SH-SY5Y (cell line): Measurements from ENCODE around the gene CRYBG1.

Experiments used
- GATA2 ChIP-seq: IDR thresholded peaks from 2 replicates; pipeline ENCODE4 v1.6.1; 2011; ENCODE audit warnings: mild to moderate bottlenecking, low read depth, low read length
- GATA3 ChIP-seq: IDR thresholded peaks from 2 replicates; pipeline ENCODE4 v1.6.1; 2011; ENCODE audit warnings: low read depth, mild to moderate bottlenecking, low read length, moderate library complexity

Gene CRYBG1

DNA sequence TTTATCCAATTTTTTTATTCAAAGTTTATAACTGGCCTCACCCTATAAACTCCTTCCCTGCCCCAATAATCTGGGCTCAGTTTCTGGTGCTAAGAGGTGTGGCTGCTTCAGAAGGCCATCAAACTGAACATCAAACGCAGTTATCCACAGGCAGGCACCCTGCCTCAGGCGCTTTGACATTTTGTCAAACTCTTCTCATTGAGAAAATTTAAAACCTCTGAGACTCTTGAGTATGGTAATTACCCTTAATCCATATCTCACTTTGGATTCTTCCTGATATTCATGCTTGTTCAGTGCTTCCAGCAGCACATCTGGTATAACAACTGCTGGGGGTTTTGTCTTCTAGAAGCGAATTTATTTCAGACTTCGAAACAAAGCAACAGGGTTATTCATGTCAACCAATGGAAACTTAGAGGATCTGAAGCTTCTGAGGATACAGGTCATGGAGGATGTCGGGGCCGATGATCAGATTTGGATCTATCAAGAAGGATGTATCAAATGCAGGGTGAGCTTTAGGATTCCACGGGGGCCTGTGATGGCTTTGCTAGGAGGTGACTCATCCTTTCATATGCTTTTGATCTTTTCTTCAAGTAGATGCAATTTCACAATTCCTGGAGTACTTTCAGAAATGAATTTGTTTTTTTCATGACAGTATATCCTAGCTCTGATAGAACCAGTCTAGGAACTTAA lies 200.6 kb downstream of the CRYBG1 start:
- TF ChIP-seq GATA2 (no peak), GATA3 (no peak)

DNA sequence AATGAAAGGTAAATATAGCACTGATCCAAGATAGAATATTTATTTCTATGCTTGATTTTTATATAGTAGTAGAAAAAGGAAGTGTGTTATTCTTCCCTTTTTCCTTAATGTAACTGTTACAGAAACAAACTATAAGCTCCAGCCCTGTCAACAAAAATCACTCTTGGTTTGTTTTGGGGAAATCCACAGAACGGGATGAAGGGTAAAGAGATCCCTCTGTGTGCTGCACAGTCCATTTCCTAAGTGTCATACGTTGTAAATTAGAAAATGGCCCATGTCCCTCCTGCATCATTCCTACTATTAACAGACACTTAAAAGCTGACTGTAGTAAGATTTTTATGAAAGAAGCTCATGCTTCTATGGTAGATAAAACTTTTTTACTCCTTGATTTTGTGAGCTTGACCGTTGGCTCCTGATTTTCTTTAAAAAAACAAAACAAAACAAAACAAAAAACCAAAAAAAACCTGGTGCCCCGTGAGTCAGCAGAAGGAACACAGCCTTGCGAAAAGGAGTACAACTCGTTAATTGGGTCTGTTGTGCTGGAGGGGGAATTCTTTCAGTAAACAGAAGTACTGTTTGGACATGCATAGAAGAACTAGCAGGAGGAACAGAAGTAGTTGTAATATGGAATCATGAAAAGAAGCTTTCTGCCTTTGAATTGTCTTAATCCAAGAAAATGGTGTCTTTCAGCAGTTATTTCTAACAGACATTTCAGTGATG lies 201.3 kb downstream of the CRYBG1 start:
- TF ChIP-seq GATA3 (no peak), GATA2 (no peak)

DNA sequence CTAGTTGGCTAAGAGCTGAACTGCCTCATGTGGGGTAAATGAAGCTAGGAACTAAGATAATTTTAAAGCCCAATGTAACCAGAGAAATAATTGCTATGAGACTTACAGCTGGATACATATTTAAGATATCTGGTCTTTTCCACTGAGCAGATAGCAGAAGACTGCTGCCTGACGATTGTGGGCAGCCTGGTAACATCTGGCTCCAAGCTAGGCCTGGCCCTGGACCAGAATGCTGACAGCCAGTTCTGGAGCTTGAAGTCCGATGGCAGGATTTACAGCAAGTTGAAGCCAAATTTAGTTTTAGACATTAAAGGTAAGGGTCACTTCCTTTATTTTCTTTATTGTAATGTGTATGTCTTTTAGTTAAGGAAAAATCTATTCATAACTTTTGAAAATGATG lies 203.1 kb downstream of the CRYBG1 start:
- no peak for TF ChIP-seq GATA3
- TF ChIP-seq GATA2: no peak

DNA sequence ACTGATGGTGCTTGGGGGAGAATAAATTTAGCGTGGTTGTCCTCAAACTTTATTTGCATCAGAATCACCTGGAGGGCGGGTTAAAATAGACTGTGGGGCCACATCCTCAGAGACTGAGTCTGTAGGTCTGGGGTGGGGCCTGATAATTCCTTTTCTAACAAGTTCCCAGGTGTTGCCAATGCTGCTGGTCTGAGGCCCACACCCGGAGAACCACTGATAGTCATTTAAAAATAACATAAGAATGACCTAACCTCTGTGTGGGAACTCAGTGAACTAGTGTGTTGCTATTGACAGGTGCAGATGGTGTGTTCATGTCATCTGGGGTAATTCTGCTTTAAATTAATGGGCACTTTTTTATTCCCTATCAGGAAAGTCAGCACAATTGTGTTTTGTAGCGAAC lies 204.0 kb downstream of the CRYBG1 start:
- TF ChIP-seq GATA2: no peak
- TF ChIP-seq GATA3: no peak

DNA sequence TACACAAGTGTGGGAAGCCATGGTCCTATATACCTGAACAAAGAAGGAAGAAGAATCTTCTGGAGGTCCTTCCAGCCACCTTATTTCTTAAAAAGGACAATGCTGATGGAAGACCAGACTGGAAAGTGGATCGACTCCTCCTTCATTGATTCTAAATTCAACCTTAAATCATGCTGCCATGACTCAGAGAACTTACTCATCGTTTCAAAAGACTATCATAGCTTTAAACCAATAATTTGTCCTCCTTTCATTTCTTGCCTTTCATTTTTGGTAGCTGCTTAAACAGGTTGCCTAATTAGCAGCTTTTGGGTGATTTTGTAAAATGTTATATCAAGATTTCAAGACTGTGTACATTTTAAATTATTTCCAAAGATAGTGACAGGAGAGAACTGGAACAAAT lies 208.0 kb downstream of the CRYBG1 start:
- no peak for TF ChIP-seq GATA3

DNA sequence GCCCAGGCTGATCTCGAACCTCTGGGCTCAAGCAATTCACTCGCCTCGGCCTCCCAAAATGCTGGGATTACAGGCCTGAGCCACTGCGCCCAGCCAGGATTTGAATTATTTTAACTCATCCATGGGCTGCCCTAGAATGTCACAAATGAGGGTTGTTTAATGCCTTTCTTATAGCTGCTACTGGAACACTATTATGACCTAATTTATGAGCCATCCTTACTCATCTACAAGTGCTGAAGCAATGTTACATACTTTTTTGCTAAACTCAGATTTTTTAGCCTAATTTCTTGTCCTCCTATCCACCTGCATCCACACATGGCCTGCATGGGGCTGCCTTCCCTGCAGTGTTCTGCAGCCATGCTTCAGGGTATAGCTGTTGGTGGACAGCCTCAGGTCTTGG lies 208.9 kb downstream of the CRYBG1 start:
- no peak for TF ChIP-seq GATA2
- no peak for TF ChIP-seq GATA3

DNA sequence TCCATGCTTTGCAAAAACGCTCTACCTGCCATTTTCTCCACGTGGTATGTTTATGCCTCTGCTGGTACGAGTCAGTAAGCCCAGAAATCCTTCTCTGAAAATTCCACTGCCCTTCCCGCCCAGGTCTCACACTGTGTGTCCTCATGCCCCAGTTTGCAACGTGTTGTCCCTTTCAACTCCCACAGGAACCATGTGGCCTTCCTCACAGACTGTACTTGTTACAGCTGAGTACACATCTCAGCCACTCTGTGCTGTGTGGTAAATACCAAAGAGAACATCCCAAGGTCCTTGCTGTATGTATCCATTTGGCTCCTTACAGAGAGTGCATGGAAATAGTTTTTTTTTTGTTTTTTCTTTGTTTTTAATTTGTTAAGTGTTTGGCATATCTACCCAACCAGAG lies 211.9 kb downstream of the CRYBG1 start:
- TF ChIP-seq GATA3: no peak
- no peak for TF ChIP-seq GATA2

DNA sequence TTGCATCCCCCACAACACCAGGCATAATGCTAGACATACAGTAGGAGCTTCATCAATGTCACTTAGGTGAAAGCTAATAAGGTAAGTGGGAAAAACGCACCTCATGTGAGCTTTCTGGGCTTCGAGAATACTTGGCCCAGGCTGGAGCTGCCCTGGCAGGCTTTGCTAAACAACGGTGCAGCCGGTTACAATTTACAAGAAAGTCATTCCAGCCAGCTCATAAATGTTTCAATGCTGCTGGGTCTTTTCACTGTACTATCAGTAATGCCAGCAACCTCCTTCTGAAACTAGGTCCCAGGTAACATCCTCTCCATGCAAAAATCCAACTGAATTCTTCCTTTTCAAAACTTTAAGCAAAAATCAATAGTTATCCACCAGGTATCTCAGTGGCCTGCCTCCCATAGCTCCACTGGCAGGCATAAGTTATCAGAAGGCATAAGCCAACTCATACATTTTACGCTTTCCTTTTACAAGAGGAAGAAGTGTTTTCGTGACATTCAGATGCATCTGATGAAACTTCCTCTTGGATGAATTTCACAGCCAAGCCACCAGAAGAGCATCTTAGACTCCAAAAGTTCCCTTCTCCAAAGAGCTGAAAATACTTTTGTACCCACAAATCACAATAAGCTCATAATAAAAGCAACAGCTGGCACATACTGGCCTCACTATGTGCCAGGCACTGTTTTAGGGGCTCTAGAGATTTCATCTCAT lies 212.5 kb downstream of the CRYBG1 start:
- TF ChIP-seq GATA2: no peak
- TF ChIP-seq GATA3: no peak

DNA sequence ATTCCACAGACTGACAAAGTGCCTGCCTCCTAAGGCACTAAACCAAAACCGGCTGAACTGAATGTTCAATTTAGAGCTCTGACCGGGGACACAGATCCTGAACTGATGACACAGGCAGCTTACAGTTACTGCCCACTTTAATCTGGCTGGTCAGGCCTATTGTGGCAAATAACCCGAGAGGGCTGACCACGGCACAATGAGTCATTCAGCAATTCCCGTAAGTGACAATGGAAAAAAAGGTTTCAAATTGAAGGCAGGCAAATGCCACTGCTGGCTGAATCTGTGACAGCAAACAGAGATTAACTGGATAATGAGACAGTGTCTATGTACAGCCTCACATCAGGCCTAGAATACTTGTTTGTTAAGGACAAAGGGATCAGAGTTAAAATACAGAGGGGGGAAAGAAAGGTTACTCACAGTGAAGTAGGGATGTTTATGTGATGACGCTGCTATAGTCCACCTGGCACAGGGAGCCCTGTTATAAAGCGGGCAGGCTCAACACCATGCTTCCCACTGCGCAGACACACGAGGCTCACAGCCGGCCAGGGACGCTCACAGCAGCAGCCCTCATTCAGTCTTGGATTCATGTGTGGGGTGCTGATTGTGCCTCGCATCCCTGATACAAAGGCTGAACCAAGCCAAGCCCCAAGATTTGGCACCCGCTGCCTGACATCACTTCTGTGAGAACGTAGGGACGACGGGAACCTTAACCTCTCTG lies 214.4 kb downstream of the CRYBG1 start:
- no peak for TF ChIP-seq GATA2
- TF ChIP-seq GATA3: no peak

DNA sequence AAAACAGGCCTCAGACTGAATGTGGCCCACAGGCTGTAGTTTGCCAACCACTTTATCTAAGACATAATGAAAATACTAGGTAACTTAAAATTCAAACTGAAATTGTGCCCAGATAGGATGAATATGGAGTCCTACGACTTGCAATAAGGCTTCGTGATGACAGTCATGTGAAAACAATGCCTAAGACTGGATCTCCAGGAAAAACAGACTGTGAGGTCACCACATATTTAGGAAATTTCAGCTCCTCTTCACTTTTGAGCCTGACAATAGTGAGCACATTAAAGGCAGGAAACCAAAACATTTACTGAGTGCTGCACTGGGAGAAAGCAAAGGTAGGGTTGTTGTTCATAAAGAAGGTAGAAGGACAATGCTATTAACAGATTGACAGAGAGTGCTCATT lies 218.8 kb downstream of the CRYBG1 start:
- TF ChIP-seq GATA2 (no peak), GATA3 (no peak)

DNA sequence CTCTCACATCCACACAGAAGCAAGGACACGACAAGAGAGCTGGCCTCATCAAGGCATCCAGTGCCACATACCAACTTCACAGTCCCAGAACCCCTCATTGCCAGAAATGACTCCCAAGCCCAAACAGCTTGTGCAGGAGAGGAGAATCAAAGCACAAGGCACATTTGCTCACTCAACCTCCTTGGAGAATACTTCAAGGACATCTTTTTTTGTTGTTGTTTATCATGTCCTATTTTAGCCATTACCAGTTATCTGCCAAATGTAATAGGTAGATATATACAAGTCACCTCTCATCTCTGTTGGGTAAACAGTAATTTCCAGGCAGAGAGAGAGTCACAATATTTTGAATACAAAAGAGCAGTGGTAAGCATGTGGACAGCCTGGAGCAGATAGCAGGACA lies 221.0 kb downstream of the CRYBG1 start:
- TF ChIP-seq GATA2: no peak
- TF ChIP-seq GATA3: no peak

DNA sequence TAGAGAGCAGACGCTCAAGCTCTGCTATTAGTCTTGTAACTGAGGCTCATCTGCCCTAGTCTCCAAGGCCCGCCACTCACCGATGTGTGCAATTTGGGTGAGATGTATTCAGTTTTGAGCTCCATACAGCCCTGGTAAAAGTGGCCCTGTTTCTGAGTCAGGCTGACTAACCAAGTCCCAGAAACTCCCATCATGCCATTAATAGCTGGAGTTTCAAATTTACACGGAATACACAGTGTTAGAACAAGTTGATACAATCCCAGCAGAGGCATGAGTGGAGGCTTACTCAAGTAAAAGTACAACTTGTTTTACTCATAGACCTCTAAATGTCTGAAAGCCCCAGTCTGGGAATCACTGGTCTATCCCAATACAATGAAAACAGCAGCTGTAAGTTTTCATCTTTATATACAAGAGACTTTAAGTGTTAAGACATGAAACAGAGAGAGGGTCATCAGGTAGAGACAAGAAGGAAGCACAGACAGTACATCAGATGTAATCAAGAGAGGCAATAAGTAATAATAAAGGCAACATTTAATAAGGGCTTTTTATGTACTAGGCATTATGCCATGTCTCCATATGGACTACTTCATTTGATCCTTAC lies 226.4 kb downstream of the CRYBG1 start:
- TF ChIP-seq GATA3 (no peak), GATA2 (no peak)

DNA sequence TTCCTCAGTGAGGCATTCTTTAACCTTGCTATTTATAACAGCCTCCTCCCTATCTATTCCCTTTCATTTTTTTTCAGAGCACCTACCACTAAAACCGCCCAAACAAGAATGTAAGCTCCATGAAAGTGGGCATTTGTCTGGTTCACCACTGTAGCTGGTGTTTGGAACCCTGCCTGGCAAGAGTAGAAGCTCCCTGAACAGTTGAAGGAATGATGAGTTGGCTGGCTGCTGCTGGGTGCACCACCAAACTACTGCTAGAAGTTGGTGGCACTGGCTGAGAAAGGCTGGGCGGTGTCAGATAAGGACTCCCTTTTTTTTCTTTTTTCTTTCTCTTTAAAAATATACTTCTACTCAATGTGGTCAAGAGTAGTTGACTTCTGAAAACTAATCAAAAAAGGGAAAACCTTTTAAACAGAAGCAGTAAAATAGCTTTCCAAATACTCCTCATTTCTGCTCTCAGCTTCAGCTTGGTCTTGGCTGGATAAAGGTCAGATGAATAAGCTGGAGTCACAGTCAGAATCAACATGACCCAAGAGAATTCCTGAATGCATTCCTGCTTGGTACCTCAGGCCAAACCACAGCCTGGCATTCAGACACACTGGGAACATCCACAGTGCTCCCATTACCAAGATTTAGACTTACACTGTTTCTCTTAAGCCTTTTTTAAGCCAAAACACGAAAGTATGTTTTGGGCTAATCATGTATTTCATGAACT lies 230.8 kb downstream of the CRYBG1 start:
- TF ChIP-seq GATA3: no peak
- no peak for TF ChIP-seq GATA2
